H9 (cell line): ENCODE data around the gene ITGAX. TPM values are rescaled to one million over a fixed set of nuclear protein-coding genes. Genes with fewer than 3 reads are reported as not detected.

Experiments
- DNase-seq: peaks from one replicate; pipeline ENCODE4 v3.0.0-alpha.2; 2017
- H2AFZ ChIP-seq: one replicate; pipeline ENCODE4 v1.6.1; 2013; ENCODE audit warnings: mild to moderate bottlenecking, low read length, control low read depth, moderate library complexity
- H2AK5ac ChIP-seq: 2 replicates; pipeline ENCODE4 v1.6.1; 2013; ENCODE audit warnings: low read length, control low read depth, mixed read lengths; ENCODE audit not compliant: insufficient read length
- H2BK120ac ChIP-seq: one replicate; pipeline ENCODE4 v1.6.1; 2013; ENCODE audit warnings: low read depth, mild to moderate bottlenecking, low read length, control low read depth, inconsistent platforms; ENCODE audit not compliant: poor library complexity, severe bottlenecking
- H2BK12ac ChIP-seq: 2 replicates; pipeline ENCODE4 v1.6.1; 2013; ENCODE audit warnings: low read length, control low read depth, mixed read lengths, low read depth; ENCODE audit not compliant: insufficient read length
- H2BK15ac ChIP-seq: 2 replicates; pipeline ENCODE4 v1.6.1; 2013; ENCODE audit warnings: low read depth, low read length, control low read depth
- H2BK20ac ChIP-seq: one replicate; pipeline ENCODE4 v1.6.1; 2013; ENCODE audit warnings: low read depth, mild to moderate bottlenecking, low read length, control low read depth, inconsistent platforms; ENCODE audit not compliant: poor library complexity, severe bottlenecking
- H2BK5ac ChIP-seq: 2 replicates; pipeline ENCODE4 v1.6.1; 2013; ENCODE audit warnings: low read length, control low read depth, mixed read lengths; ENCODE audit not compliant: insufficient read length
- H3K14ac ChIP-seq: 2 replicates; pipeline ENCODE4 v1.6.1; 2013; ENCODE audit warnings: low read length, control low read depth; ENCODE audit not compliant: insufficient read depth
- H3K18ac ChIP-seq: 2 replicates; pipeline ENCODE4 v1.6.1; 2013; ENCODE audit warnings: low read depth, mild to moderate bottlenecking, mixed read lengths, low read length, control low read depth; ENCODE audit not compliant: insufficient read length
- H3K23ac ChIP-seq: 2 replicates; pipeline ENCODE4 v1.6.1; 2013; ENCODE audit warnings: low read length, control low read depth, mixed read lengths, low read depth; ENCODE audit not compliant: insufficient read length
- H3K23me2 ChIP-seq: 2 replicates; pipeline ENCODE4 v1.6.1; 2013; ENCODE audit warnings: low read depth, mild to moderate bottlenecking, mixed read lengths, low read length, control low read depth; ENCODE audit not compliant: insufficient read length, poor library complexity, severe bottlenecking
- H3K27ac ChIP-seq: 2 replicates; pipeline ENCODE4 v1.5.1; 2013; ENCODE audit warnings: low read length, control low read depth, mixed read lengths, low read depth; ENCODE audit not compliant: insufficient read length
- H3K27me3 ChIP-seq: 2 replicates; pipeline ENCODE4 v1.6.1; 2013; ENCODE audit warnings: low read length, control low read depth, inconsistent platforms; ENCODE audit not compliant: insufficient read depth
- H3K4ac ChIP-seq: 2 replicates; pipeline ENCODE4 v1.6.1; 2013; ENCODE audit warnings: low read depth, mild to moderate bottlenecking, control low read depth, inconsistent platforms, low read length, moderate library complexity
- H3K4me1 ChIP-seq: 2 replicates; pipeline ENCODE4 v1.6.1; 2013; ENCODE audit warnings: low read length, control low read depth, inconsistent platforms; ENCODE audit not compliant: insufficient read depth
- H3K4me2 ChIP-seq: 2 replicates; pipeline ENCODE4 v1.6.1; 2013; ENCODE audit warnings: low read length, control low read depth, mixed read lengths; ENCODE audit not compliant: insufficient read length, insufficient read depth
- H3K56ac ChIP-seq: 2 replicates; pipeline ENCODE4 v1.6.1; 2013; ENCODE audit warnings: low read depth, mild to moderate bottlenecking, mixed read lengths, low read length, control low read depth; ENCODE audit not compliant: insufficient read length
- H3K79me1 ChIP-seq: 2 replicates; pipeline ENCODE4 v1.6.1; 2013; ENCODE audit warnings: low read depth, mild to moderate bottlenecking, moderate library complexity, low read length, control low read depth, inconsistent platforms; ENCODE audit not compliant: insufficient read depth, poor library complexity, severe bottlenecking
- H3K79me2 ChIP-seq: 2 replicates; pipeline ENCODE4 v1.6.1; 2013; ENCODE audit warnings: low read length, control low read depth, inconsistent platforms; ENCODE audit not compliant: insufficient read depth
- H3K9ac ChIP-seq: 2 replicates; pipeline ENCODE4 v1.6.1; 2013; ENCODE audit warnings: low read length, control low read depth, mixed read lengths; ENCODE audit not compliant: insufficient read length; ENCODE audit errors: extremely low read depth
- H3K9me3 ChIP-seq: one replicate; pipeline ENCODE4 v1.6.1; 2013; ENCODE audit warnings: low read depth, low read length, inconsistent platforms; ENCODE audit not compliant: control insufficient read depth
- H3T11ph ChIP-seq: one replicate; pipeline ENCODE4 v1.6.1; 2013; ENCODE audit warnings: mild to moderate bottlenecking, low read length, control low read depth, inconsistent platforms
- H4K20me1 ChIP-seq: one replicate; pipeline ENCODE4 v1.6.1; 2013; ENCODE audit not compliant: control insufficient read depth, insufficient read length, insufficient read depth
- H4K5ac ChIP-seq: 2 replicates; pipeline ENCODE4 v1.6.1; 2013; ENCODE audit warnings: low read depth, mild to moderate bottlenecking, mixed read lengths, low read length, control low read depth; ENCODE audit not compliant: insufficient read length
- H4K8ac ChIP-seq: replicated peaks from 2 replicates; pipeline ENCODE4 v1.6.1; 2013; ENCODE audit warnings: low read length, control low read depth, mixed read lengths, low read depth; ENCODE audit not compliant: insufficient read length
- H4K91ac ChIP-seq: 2 replicates; pipeline ENCODE4 v1.6.1; 2013; ENCODE audit warnings: low read depth, mild to moderate bottlenecking, moderate library complexity, mixed read lengths, low read length, control low read depth; ENCODE audit not compliant: insufficient read length
- H3K27ac Mint-ChIP-seq, 3 experiments: 2 replicates in 2 of 3; 3 replicates in 1 of 3; pipeline ENCODE4 v1.8.0; 2020 to 2021; ENCODE audit warnings: mixed read lengths in 3 of 3, mild to moderate bottlenecking in 1 of 3, moderate library complexity in 1 of 3
- H3K27me3 Mint-ChIP-seq: 2 replicates; pipeline ENCODE4 v1.8.0; 2021; ENCODE audit warnings: low read depth, mild to moderate bottlenecking, moderate library complexity, mixed read lengths
- H3K36me3 Mint-ChIP-seq, 3 experiments: 2 replicates in 2 of 3; 3 replicates in 1 of 3; pipeline ENCODE4 v1.8.0; 2020 to 2021; ENCODE audit warnings: low read depth in 3 of 3, mixed read lengths in 3 of 3; ENCODE audit not compliant: insufficient read depth in 1 of 3
- H3K4me1 Mint-ChIP-seq, 2 experiments: 2 replicates each; pipeline ENCODE4 v1.8.0; 2020; ENCODE audit warnings: mixed read lengths in 2 of 2
- H3K4me3 Mint-ChIP-seq, 2 experiments: 2 replicates in 1 of 2; 3 replicates in 1 of 2; pipeline ENCODE4 v1.8.0; 2020 to 2021; ENCODE audit warnings: mild to moderate bottlenecking in 2 of 2, mixed read lengths in 2 of 2, moderate library complexity in 1 of 2
- H3K9me3 Mint-ChIP-seq, 2 experiments: 2 replicates in 1 of 2; 3 replicates in 1 of 2; pipeline ENCODE4 v1.8.0; 2020; ENCODE audit warnings: mild to moderate bottlenecking in 2 of 2, mixed read lengths in 2 of 2, moderate library complexity in 1 of 2
- WGBS: extraction: QIAGEN DNeasy Blood & Tissue Kit; methylation state at CpG from one replicate; pipeline ENCODE4 v1.1.7; 2013; ENCODE audit warnings: missing lambda C conversion rate, low lambda C conversion rate, mixed read lengths; ENCODE audit not compliant: insufficient read length; ENCODE audit errors: extremely low coverage; 5-methylcytosine and 5-hydroxymethylcytosine counted together
- total RNA-seq: library from RNA; stranded (reverse); gene quantifications from 2 replicates; pipeline ENCODE4 v1.2.1, GENCODE V29; 2021
- TF ChIP-seq, protein P1 (sequence below): fragments of 200-600 bp; sonication (generic); conservative IDR thresholded peaks from 3 replicates; pipeline ENCODE4 v1.8.0; 2021; ENCODE audit warnings: antibody characterized with exemption, mild to moderate bottlenecking

Gene ITGAX
- total RNA-seq, 1 experiment from 2014 or later = 0.28 TPM

DNA sequence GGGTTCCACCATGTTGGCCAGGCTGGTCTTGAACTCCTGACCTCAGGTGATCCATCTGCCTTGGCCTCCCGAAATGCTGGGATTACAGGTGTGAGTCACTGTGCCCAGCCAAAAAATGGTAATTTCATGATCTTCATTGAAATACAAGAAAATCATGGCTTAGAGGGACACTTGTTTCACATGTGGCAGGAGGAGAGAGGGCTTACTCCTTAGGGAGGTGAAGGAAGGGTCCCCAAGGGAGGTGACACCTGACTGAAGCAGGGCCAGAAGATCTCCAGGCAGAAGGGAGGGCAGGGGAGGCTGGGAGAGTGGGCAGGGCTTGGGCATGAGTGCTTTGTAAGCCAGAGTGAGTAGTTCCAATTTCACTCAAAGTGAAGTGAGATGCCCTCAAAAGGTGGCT is 20.0 kb upstream of the ITGAX start:
- no peak overlapping the region for H4K8ac ChIP-seq
- no peaks in the 10 kb centered on the region for H4K20me1 ChIP-seq
- H2BK5ac ChIP-seq = no peak overlapping the region
- no peak overlapping the region for H3K14ac ChIP-seq
- TF ChIP-seq, protein P1, sequence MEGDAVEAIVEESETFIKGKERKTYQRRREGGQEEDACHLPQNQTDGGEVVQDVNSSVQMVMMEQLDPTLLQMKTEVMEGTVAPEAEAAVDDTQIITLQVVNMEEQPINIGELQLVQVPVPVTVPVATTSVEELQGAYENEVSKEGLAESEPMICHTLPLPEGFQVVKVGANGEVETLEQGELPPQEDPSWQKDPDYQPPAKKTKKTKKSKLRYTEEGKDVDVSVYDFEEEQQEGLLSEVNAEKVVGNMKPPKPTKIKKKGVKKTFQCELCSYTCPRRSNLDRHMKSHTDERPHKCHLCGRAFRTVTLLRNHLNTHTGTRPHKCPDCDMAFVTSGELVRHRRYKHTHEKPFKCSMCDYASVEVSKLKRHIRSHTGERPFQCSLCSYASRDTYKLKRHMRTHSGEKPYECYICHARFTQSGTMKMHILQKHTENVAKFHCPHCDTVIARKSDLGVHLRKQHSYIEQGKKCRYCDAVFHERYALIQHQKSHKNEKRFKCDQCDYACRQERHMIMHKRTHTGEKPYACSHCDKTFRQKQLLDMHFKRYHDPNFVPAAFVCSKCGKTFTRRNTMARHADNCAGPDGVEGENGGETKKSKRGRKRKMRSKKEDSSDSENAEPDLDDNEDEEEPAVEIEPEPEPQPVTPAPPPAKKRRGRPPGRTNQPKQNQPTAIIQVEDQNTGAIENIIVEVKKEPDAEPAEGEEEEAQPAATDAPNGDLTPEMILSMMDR = no peak
- Mint-ChIP-seq H3K36me3 (peaks cover 0 to 2% (median 0%) of the 10 kb centered on the region in 3 experiments; a peak in 1 of 7 replicates), H3K4me3 (no peak overlapping the region), H3K9me3 (peaks cover 15 to 17% of the 10 kb centered on the region in 2 experiments; a peak in 4 of 5 replicates), H3K27ac (no peak overlapping the region), H3K4me1 (peaks cover 12 to 15% of the 10 kb centered on the region in 2 experiments), H3K27me3 (peaks cover 48% of the 10 kb centered on the region)
- no peaks in the 10 kb centered on the region; the same call in 1 of the 2 replicates for H3K4me1 ChIP-seq
- no peaks in the 10 kb centered on the region for H3K9me3 ChIP-seq
- no peak overlapping the region for H2BK20ac ChIP-seq
- H2BK120ac ChIP-seq = no peak overlapping the region
- H3K79me1 ChIP-seq = no peaks in the 10 kb centered on the region
- H4K91ac ChIP-seq = no peak overlapping the region
- no peak overlapping the region for H4K5ac ChIP-seq
- H3K27ac ChIP-seq = no peak overlapping the region
- no peak overlapping the region for H3K4me2 ChIP-seq
- no CpG with 5 or more reads among the region's 1 CpG for WGBS
- H2BK15ac ChIP-seq = no peak overlapping the region
- peaks cover 4% of the 10 kb centered on the region for H3K23me2 ChIP-seq
- no peak overlapping the region for H3T11ph ChIP-seq
- H3K18ac ChIP-seq = no peak overlapping the region
- H3K23ac ChIP-seq = no peak overlapping the region
- no peak overlapping the region for H2AK5ac ChIP-seq
- DNase-seq = no peak
- no peaks in the 10 kb centered on the region for H3K79me2 ChIP-seq
- peaks cover 14% of the 10 kb centered on the region; the same call in 1 of the 2 replicates for H3K27me3 ChIP-seq
- no peak overlapping the region for H2BK12ac ChIP-seq
- no peak overlapping the region for H2AFZ ChIP-seq
- H3K4ac ChIP-seq = no peak overlapping the region
- H3K9ac ChIP-seq = no peak overlapping the region
- no peak overlapping the region for H3K56ac ChIP-seq
